A673 (cell line): Measurements from ENCODE around the gene UTP3. TPM values are rescaled to one million over a fixed set of nuclear protein-coding genes. Genes with fewer than 3 reads are reported as not detected.

Source experiments
- BruUV-seq: library from RNA; stranded (reverse); fragments of 400-500 nt; replicated peaks from 2 replicates; lab custom pipeline; 2021; lab: Mats Ljungman, UMichigan
- CTCF ChIA-PET: fragments of 300-600 bp; sonication (Branson Sonifier 250); formaldehyde crosslinking; loops from one replicate; lab custom pipeline; 2022; ENCODE audit warnings: antibody characterized with exemption; lab: Charles Lee
- POLR2A ChIA-PET: fragments of 300-600 bp; sonication (Branson Sonifier 250); formaldehyde crosslinking; loops from one replicate; lab custom pipeline; 2022; ENCODE audit warnings: antibody characterized with exemption; ENCODE audit not compliant: low non-redundant PET; lab: Charles Lee
- DNase-seq: peaks from one replicate; pipeline ENCODE4 v3.0.0-alpha.2; 2015; ENCODE audit warnings: low spot score
- H3K27ac ChIP-seq: fragments of 200-600 bp; sonication (generic); 2 replicates; pipeline ENCODE4 v1.5.1; 2016; ENCODE audit warnings: mixed run types, low read depth, mild to moderate bottlenecking, mixed read lengths, antibody characterized with exemption, low read length; ENCODE audit not compliant: poor library complexity, severe bottlenecking
- H3K27me3 ChIP-seq: fragments of 200-600 bp; sonication (generic); replicated peaks from 2 replicates; pipeline ENCODE4 v1.6.1; 2017; ENCODE audit warnings: mixed run types, low read depth, mild to moderate bottlenecking, mixed read lengths, antibody characterized with exemption, low read length; ENCODE audit not compliant: insufficient read depth, poor library complexity
- H3K36me3 ChIP-seq: fragments of 200-600 bp; sonication (generic); 2 replicates; pipeline ENCODE4 v1.6.1; 2016; ENCODE audit warnings: mixed run types, mild to moderate bottlenecking, mixed read lengths, antibody characterized with exemption, low read length; ENCODE audit not compliant: insufficient read depth, poor library complexity, severe bottlenecking
- H3K4me1 ChIP-seq: fragments of 200-600 bp; sonication (generic); 2 replicates; pipeline ENCODE4 v1.6.1; 2017; ENCODE audit warnings: mixed run types, mild to moderate bottlenecking, mixed read lengths, antibody characterized with exemption, low read length; ENCODE audit not compliant: insufficient read depth, poor library complexity, severe bottlenecking
- H3K4me3 ChIP-seq: fragments of 200-600 bp; sonication (generic); 2 replicates; pipeline ENCODE4 v1.5.1; 2016; ENCODE audit warnings: low read depth, mixed run types, mild to moderate bottlenecking, mixed read lengths, low read length; ENCODE audit not compliant: poor library complexity, severe bottlenecking
- H3K9me3 ChIP-seq: fragments of 200-600 bp; sonication (generic); 2 replicates; pipeline ENCODE4 v1.6.1; 2016; ENCODE audit warnings: mixed run types, low read depth, mild to moderate bottlenecking, mixed read lengths, antibody characterized with exemption, low read length; ENCODE audit not compliant: poor library complexity, severe bottlenecking
- CTCF ChIP-seq: fragments of 300-800, 200-600 bp; sonication (generic); conservative IDR thresholded peaks from 2 replicates; pipeline ENCODE4 v1.5.1; 2017; ENCODE audit warnings: low read depth, mild to moderate bottlenecking, antibody characterized with exemption, low read length, moderate library complexity, mixed read lengths
- EZH2 ChIP-seq: fragments of 200-600 bp; sonication (generic); IDR thresholded peaks from 2 replicates; pipeline ENCODE4 v1.6.1; 2017; ENCODE audit warnings: borderline replicate concordance, low read depth, mild to moderate bottlenecking, mixed read lengths, antibody characterized with exemption, low read length; ENCODE audit not compliant: poor library complexity, severe bottlenecking
- intact Hi-C: fragments of 100-400 bp; cut with micrococcal nuclease; formaldehyde crosslinking; loops from one replicate; pipeline ENCODE4 v1.10.0; 2022; ENCODE audit not compliant: unreplicated experiment
- total RNA-seq: library from RNA; stranded (reverse); gene quantifications from 2 replicates; pipeline ENCODE4 v1.2.3, GENCODE V29; 2021

UTP3 gene
- total RNA-seq, 1 experiment from 2014 or later = 17.1 TPM

GRCh38 chr4:70712604-70713452 is 24.5 kb downstream of the UTP3 start:
- H3K4me3 ChIP-seq = no peak overlapping the region
- no TSS peak for BruUV-seq
- H3K9me3 ChIP-seq = no peaks in the 10 kb centered on the region
- POLR2A ChIA-PET = no interaction called here
- intact Hi-C loops = no loop called here
- TF ChIP-seq CTCF (no peak), EZH2 (no peak)
- no peak overlapping the region for H3K27ac ChIP-seq
- DNase-seq = no peak
- no peaks in the 10 kb centered on the region for H3K27me3 ChIP-seq
- CTCF ChIA-PET = no interaction called here
- no peaks in the 10 kb centered on the region for H3K36me3 ChIP-seq
- H3K4me1 ChIP-seq = no peaks in the 10 kb centered on the region

GRCh38 chr4:70713453-70714078 is 25.2 kb downstream of the UTP3 start:
- intact Hi-C loops = no loop called here
- no peaks in the 10 kb centered on the region for H3K4me1 ChIP-seq
- no peak for DNase-seq
- TF ChIP-seq CTCF (no peak), EZH2 (no peak)
- H3K9me3 ChIP-seq = no peaks in the 10 kb centered on the region
- H3K4me3 ChIP-seq = no peak overlapping the region
- H3K36me3 ChIP-seq = no peaks in the 10 kb centered on the region
- ChIA-PET CTCF (no interaction called here), POLR2A (no interaction called here)
- H3K27me3 ChIP-seq = no peaks in the 10 kb centered on the region
- H3K27ac ChIP-seq = no peak overlapping the region
- BruUV-seq = no TSS peak

- POLR2A ChIA-PET = no interaction called here
Observed at GRCh38 chr4:70714079-70714887, 26.0 kb downstream of the UTP3 start.

More at GRCh38 chr4:70714079-70714887, 26.0 kb downstream of the UTP3 start:
- intact Hi-C loops = no loop called here
- DNase-seq = no peak
- Histone ChIP-seq H3K36me3 (no peaks in the 10 kb centered on the region), H3K4me3 (no peak overlapping the region), H3K27me3 (no peaks in the 10 kb centered on the region), H3K4me1 (no peaks in the 10 kb centered on the region), H3K27ac (no peak overlapping the region), H3K9me3 (no peaks in the 10 kb centered on the region)
- TF ChIP-seq CTCF (no peak), EZH2 (no peak)
- no TSS peak for BruUV-seq
- CTCF ChIA-PET = no interaction called here
